ENCODE data around the gene ADARB2.

The ADARB2 gene

DNA sequence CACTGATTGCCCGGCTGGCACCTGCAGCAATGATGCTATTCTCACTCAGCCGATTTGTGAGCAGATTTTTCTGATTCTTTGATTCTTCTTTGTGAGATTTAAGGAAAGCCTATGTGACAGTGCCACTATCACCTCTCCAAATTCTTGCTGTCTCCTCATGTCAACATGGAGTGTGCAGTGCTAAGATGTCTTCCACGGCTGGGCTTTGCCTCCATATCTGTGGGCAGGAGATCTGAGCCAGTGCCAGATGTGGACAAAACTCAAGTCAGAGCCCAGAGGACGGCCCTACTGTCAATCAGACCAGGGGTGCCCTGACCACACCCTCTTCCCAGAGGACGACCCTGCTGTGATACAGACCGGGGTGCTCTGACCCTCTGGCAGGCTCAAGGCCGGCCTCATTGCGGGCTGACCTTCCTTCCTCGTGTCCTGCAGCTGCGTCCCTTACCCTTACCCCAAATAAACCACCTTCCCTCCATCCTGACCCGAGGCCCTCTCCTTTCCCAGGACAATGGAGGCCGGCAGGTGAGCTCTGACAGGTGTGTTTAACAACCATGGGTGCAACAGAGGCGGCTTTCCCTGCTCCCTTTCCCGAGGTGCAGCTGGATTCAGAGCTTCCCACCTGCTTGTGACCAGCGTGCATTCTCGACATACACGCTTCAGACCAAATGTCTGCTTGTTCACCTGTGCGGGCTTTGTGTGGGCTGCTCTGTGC, 221.4 kb downstream of the ADARB2 start:
- DNase-seq = no peak

DNA sequence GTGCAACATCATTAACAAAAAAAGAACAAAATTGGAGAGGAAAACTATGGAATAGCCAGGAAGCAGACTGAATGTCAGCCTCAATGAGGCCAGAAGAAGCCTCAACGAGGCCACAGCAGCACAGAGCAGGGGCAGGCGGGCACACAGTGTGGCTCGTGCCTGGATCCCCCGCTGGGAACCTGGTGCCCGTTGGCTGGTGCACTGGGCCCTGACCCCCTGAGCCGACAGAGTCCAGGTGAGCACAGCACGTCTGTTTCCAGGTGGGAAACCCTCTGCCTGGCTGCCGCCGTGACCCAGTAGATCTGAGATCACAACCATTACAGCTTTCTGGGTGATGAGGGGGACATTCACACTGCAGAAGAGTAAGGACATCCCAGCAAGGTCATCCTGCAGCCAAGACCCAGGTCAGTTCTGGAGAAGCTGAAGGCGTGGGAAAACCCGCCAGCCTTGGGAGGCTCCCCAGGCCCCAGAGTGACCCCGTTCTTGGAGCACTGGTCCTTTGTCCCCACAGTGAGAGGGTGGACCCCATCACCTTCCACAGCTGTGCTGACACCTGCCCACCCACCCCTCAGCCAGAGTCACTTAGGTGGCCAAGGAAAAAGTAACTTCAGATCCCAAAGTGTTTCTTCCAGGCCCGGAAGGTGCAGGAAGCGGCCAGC, 222.1 kb downstream of the ADARB2 start:
- no peak for DNase-seq

DNA sequence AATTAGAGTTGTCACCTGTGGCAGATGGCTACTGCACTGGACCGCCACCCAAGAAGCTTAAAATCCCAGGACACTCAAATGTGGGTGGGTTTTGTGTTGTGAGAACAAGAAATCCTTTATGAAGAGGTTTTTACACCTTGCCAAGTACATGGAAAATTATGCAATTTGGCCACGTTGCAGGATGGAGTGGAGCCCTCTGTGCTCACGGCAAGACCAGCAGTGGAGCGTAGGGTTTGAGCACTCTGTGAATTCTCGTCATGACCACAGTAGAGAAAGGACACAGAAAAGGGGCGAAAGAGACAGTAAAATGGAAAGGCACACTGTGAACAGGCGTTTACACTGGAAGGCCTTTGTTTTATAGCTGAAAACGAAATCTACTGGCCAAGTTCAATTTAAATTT, 222.6 kb downstream of the ADARB2 start:
- DNase-seq = no peak

DNA sequence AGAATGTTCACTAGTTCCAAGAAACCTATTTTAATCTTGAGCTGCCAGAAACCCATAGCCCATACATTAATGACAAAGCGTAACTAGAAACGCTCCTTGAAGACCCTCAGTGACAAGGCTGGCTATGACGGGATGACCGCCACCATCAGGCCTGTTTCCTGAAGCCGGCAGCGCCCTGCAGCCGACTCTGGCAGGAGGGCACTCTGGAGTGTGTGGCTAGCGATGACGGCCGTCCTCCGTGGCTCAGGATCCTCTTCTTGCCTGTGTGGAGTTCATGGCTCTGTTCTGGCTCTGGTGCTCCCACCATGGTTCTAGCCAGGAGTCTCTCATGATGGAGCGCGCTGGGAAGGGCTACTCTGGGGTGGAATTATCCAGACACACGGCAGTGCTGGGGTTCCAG, 224.1 kb downstream of the ADARB2 start:
- DNase-seq = no peak

DNA sequence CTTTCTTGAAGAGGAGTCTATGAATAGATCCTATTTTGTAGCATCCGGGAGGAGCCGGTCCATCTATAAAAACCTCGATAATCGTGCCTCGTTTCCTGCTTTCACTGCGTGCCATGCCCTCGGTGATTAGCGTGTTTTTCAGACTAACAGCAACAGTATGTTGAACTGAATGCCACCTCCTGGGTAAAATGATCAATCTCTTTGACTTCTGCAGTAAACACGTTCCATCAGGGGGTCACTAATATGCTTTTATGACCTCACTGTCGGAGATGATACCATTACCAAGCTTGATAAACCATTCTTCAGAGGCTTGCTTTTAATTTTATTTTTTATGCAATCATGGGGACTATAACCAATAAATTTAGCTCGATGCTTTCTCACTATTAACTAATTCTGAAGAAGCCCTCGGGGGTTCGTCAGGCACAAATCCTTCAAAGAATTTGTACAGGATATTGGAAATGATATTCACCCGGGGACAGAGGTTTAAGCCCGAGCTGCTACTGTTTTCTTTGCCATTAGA, 228.3 kb downstream of the ADARB2 start:
- DNase-seq = no peak

DNA sequence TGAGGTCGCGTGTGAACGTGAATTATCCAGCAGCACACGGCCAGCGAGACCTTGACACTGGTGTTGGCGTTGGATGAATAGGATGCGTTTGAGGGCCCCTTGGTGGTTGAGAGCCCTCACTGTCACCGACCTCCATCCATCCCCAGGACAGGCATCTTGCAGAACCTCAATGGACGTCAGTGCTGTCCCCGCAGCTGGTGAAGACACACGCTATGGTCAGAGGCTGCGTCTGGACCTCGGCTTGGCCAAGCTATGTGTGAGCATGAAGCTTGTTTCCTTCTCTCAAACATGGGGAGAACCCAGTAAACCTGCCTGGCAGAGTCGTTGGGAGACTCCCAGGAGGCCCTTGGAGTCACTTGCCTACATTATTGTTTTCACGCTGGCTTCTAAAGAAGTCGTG, 229.2 kb downstream of the ADARB2 start:
- no peak for DNase-seq

DNA sequence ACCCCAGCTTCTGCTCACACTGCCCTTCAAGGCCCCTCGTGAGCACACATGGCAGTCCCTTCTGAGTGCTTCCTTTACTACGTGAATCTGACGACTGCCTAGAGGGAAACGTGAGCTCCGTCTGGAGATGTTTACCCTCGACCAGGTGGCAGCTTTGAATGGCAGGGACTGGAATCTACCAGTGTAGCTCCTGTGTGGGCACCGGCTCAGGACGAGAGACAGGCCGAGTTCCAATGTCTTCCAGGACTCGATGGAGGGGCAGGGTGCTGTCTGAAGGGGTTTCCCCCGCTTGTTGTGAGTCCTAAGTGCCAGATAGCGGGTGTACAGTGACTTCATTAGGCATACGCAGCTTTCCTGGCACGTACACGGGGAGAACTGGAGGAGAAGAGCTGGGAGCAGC, 229.9 kb downstream of the ADARB2 start:
- DNase-seq = no peak

DNA sequence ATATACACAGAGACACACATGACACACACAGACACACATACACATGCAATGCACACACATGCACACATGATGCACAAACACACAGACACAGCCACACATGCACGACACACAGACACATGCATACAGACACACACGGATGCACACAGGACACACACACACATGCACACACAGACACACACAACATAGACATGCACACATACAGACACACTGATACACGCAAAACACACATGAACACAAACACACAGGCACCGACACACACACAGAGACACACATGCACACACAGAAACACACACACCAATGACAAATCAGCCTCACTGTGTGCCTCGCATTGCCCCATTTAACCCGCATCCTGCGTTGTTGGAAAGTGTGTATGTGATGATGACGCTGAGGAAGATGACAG, 232.4 kb downstream of the ADARB2 start:
- DNase-seq = no peak

DNA sequence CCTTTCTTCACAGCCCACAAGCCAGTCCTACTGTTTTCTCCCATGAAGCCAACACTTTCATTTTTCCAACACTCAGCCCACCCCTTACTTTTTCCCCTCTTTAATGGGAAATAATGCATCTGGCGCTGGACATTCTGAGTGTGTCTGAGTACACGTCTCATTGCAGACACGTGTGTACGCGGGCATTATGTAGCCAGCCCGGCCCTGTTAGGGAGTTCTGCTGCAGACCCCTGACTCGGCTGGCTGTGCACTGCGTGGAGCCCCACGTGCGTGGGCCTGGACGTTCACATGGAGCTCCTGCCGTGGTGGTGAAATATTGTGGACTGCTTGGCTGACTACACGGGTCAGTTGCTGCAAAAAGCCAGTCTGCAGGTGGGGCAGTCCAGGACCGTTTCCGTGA, 233.0 kb downstream of the ADARB2 start:
- DNase-seq = no peak

DNA sequence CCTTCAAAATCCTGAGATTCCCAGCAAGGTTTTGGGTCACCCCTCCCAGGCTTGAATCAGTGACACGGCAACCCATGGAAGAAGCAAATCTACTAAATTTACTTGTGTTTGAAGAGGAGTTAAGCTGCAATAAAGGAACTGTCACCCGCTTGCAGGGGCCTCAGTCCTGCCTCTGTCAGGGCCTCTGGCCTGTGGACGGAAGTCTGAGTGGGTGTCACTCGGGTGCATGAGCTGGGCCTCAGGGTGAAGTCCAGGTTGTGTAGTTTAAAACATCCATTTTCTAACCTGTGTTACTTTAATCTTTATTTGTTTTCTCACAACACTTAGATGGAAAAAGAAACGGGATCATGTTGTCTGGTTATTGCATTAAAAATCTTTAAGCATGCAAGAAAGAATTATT, 234.9 kb downstream of the ADARB2 start:
- no peak for DNase-seq

DNA sequence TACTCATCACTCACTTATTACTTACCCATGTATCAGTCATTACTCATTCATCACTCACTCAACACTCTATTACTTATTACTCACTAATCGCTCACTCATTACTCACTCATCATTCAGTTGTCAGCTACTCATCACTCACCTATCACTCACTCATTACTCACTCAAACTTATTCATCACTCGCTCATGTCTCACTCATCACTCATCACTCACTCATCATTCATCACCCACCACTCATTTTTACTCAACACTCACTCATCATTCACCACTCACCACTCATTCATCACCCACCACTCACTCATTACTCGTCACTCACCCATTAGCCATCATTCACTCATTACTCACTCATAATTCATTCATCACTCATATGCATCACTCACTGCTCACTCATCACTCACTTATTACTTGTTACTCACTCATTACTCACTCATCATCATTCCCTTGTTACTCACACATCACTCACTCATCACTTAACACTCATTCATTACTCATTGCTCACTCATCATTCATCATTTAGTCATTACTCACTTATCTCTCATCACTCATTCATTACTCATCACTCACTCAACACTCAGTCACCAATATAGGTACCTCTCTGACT, 237.9 kb downstream of the ADARB2 start:
- no peak for DNase-seq

DNA sequence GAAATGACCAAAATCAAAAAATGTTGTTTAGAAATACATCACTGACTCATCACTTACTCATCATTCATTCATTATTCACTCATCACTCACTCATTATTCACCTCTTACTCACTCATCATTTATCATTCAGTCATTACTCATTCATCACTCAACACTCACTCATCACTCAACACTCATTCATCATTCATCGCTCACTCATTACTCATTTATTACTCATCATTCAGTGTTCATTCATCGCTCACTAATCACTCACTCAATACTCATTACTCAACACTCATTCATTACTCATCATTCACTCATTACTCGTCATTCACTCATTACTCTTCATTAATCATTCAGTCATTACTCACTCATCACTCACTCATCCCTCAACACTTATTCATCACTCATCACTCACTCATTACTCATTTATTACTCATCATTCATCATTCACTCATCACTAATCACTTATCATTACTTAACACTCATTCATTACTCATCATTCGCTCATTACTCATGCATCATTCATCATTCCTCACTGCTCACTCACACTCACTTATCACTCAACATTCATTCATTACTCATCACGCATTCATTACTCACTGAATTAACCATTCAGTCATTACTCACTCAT, 238.5 kb downstream of the ADARB2 start:
- no peak for DNase-seq

DNA sequence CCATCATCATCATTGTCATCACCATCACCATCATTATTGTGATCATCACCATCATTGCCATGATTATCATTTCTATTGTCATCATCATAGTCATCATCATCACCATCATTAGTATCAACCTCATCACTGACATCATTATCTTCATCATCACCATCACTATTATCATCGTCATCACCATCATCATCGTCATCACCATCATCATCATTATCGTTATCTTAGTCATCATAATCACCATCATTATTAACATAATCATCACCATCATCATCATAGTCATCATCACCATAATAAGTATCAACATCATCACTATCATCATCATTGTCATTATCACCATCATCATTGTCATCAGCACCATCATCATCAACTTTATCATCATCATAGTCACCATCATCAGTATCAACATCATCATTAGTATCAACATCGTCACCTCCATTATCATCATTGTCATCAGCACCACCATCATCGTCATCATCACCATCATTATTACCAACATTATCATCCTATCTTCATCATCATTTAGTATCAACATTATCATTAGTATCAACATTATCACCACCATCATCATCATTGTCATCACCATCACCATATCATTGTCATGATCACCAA, 241.3 kb downstream of the ADARB2 start:
- DNase-seq = no peak

DNA sequence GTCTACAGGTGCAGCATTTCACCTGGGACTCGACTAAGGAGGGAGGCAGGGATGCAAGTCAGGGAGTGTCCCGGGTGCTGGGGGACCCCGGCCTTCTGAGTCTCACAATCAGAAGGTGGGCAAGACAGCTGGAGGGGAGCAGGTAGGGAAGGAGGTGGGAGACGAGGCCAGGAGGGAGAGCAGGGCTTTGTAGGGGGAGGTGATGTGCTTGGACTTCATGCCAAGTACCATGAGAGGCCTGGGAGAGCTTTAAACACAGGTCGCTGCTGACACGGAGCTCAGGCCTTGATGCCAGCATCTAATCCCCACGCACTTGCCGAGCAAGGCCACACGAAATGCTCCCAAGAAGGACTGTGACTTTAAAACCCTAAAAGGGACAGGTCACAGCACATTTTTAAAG, 244.7 kb downstream of the ADARB2 start:
- no peak for DNase-seq

DNA sequence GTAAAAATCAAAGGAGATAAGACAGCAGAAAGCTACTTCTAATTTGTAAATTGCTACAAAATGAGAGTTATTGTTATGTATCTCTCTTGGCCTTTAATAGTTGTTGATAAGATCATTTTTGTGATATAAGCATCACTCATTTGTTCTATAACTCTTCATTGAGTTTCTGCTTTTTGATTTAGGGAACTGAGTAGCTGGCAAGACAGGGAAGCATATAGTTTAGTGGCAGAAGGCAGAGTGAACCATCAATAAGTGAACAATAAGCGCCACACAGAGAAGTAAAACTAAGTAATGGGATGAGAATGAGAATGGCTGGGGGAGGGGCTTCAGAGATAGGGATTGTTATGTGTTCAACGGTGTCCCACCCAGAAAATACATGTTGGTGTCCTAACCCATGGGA, 245.4 kb downstream of the ADARB2 start:
- no peak for DNase-seq

DNA sequence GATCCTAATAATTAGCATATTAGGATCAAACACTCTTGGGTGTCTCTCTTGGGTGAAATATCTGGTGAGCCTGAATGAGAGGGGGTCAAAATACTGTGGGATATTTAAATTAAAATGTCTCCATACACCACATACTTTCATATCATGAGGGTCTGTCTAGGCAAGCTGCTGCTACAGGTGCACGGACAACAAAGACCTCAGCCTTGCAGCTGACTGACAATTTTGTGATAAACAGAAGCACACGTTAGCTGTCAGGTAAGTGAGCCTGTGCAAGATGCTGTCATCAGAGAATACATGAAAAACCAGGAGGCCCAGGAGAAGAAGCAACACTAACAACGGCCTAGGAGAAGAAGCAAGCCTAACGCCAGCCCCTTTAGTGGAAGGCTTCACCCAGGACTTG, 247.5 kb downstream of the ADARB2 start:
- DNase-seq = no peak

DNA sequence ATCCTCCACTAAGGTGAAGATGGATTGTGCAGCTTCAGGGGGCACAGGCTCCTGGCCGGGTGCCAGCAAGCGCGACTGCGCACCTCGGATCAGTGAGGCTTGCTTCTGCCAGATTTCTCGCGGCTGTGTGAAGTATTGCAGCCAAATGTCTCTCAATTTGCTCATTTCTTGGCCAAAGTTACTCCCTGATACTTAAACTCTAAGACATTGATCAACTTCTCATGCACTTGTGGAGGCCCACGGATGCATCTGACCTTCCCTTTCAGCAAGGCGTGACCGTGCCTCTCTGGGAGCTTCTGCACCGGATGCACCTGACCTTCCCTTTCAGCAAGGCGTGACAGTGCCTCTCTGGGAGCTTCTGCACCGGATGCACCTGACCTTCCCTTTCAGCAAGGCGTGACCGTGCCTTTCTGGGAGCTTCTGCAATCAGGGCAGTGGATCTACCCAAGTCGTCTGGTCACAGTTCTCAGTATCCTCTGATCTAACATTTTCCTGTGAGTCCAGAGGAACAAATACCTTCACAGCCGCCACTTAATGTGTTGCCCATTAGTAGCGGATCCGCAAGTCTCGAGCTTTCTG, 248.3 kb downstream of the ADARB2 start:
- DNase-seq = no peak

DNA sequence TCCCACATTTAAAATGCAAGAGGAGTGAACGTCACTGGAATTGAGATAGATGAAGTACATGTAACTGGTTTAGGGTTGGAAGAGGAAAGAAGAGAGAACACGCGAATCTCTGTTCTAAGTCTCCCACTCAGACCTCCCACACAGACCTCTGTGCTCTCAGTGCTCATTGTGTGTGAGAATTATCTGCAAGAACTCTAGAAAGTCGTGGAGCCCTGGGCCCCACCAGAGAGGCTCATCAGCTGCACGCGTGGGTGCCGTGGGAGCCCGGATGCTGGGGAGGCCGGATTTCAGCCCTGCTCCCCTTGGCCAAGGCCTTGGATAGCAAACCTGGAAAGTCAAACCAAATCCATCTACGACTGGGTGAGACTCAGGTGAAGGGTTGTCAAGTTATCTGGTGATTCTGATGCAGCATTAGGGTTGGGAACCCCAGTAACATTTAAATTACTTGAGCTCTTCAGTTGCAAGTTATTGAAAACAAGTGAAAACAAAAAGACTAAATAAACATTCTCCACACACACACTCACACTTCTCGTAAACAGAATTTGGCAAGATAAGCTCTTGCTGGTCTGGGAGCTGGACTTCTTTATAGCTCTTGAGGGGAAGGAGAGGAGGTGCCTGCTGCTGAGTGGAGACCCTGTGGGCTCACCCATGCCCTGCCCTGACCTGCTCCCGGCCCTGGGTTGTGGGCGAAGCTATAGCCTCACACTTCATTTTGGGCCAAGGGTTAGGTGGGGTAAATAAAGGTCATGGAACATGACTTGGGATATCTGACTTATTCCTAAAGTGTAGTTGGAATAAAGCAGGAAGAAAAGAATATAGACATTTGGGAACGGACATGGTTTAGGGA, 250.3 kb downstream of the ADARB2 start:
- no peak for DNase-seq

DNA sequence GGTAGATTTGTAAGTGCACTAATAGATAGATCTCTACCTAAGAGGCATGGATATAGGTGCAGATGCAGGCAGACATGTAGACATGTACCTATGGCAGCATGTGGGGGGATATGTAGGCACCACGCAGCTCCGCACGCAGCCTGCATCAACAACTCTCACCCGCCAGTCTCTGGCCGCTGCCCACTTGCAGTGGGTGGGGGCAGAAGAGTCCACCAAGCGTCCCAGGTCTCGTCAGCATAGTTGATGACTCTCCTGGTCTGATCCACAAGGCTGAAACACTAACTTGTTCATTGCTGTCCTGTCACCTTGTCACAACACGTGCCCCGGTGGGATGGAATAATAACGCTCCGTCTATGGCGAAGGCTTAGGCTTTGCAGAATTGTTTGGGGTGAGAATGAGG, 252.0 kb downstream of the ADARB2 start:
- DNase-seq = no peak

DNA sequence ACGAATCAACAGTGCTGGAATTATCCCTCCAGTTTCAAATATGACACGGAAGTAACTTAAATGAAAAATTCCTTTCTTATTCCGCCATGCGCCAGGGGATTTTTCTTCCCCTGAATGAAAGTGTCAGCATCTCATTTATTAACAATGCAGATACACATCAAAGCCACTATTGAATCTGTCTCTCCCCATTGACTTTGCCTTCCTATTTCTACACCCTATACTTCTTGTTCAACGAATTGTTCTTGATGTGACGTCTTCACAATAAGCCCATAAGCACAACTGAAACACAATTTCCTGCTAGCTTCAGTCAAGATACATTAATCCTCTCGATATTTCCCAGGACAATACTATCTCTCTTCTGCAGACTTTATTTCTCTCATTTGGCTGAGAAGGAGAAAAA, 253.5 kb downstream of the ADARB2 start:
- no peak for DNase-seq

DNA sequence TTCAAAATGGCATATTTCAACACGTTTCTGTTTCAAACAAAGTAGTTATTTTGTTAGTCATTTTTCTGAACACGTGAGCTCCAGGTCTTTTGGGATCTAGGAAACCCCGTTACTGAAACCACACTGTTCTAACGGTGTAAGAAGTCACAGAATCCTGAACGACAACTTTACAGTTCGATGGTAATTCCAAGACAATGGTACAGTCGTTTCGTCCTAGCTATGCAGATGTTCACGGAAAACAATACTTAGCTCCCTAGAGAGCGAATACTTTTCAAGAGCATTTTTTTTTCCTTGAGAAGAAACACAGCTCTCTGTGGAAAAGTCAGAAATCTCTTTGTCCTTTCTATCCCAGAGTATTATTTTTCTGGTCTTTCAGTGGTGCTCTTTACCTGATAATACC, 254.1 kb downstream of the ADARB2 start:
- no peak for DNase-seq

DNA sequence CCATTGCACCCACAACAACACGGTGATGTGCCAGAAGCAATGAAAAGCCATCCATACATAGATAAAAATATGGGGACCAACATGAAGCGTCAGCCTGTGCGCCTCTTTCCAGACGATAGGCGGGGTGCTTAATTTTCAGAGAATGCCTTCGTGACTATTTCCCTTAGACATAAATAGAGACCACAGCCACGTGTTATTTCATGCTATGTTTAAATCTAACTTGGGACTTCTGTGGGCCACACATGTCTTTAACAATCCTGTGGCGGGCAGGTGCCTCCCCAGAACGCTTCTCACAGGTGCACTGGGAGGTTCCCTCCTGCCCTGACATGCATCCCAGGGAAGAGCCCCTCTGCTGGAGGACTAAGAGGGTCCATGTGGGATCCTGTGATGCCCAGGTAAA, 259.7 kb downstream of the ADARB2 start:
- no peak for DNase-seq

All from activated CD4-positive, alpha-beta T cell treated with anti-CD3 and anti-CD28 coated beads for 48 hours (primary cell).